Measurements from ENCODE around the gene C2orf42. TPM values are rescaled to one million over a fixed set of nuclear protein-coding genes. Genes with fewer than 3 reads are reported as not detected.
A peak's percentile ranks its signal among the peaks of the same experiment; 100 is the strongest.
"Not testable (repeated sequence)": the region's sequence is repeated elsewhere in the genome, so short reads cannot be mapped to it uniquely, and the experiment has no call there.

The C2orf42 gene
- total RNA-seq, 2 donors from 2014 or later = 24.0 to 37.3 TPM

- H3K4me1 Mint-ChIP-seq = peaks cover 29% of the 10 kb centered on the region
- peak overlapping the region; percentile 34 for H3K27ac Mint-ChIP-seq
- no peaks in the 10 kb centered on the region for H3K27me3 Mint-ChIP-seq
Observed at GRCh38 chr2:70111752-70112591, 78.8 kb downstream of the C2orf42 start.

GRCh38 chr2:70110397-70110796 is 80.4 kb downstream of the C2orf42 start:
- not testable (repeated sequence) for H3K27me3 Mint-ChIP-seq, H3K27ac Mint-ChIP-seq
- peaks cover 31% of the 10 kb centered on the region for H3K4me1 Mint-ChIP-seq

More at GRCh38 chr2:70111752-70112591, 78.8 kb downstream of the C2orf42 start:
- ATAC-seq (replicated peaks) = no peak
- Mint-ChIP-seq H3K4me3 (no peak overlapping the region), H3K36me3 (ENCODE audit: low read depth) (no peaks in the 10 kb centered on the region), H3K9me3 (no peaks in the 10 kb centered on the region)

GRCh38 chr2:70106138-70106537 is 84.7 kb downstream of the C2orf42 start:
- H3K27me3 Mint-ChIP-seq; H3K27ac Mint-ChIP-seq; H3K36me3 Mint-ChIP-seq (ENCODE audit: low read depth); ATAC-seq (replicated peaks); H3K9me3 Mint-ChIP-seq: not testable (repeated sequence)
- peaks cover 33% of the 10 kb centered on the region for H3K4me1 Mint-ChIP-seq
- peak overlapping the region; percentile 87 for H3K4me3 Mint-ChIP-seq

More at GRCh38 chr2:70110397-70110796, 80.4 kb downstream of the C2orf42 start:
- H3K36me3 Mint-ChIP-seq (ENCODE audit: low read depth); H3K9me3 Mint-ChIP-seq; ATAC-seq (replicated peaks): not testable (repeated sequence)
- peak overlapping the region; percentile 79 for H3K4me3 Mint-ChIP-seq

- peak overlapping the region; percentile 93 for H3K27ac Mint-ChIP-seq
- H3K4me1 Mint-ChIP-seq = peaks cover 26% of the 10 kb centered on the region
- ATAC-seq (replicated peaks) = peak; percentile 6
- no peaks in the 10 kb centered on the region for H3K9me3 Mint-ChIP-seq
- no peaks in the 10 kb centered on the region for H3K27me3 Mint-ChIP-seq
- H3K36me3 Mint-ChIP-seq (ENCODE audit: low read depth) = peaks cover 6% of the 10 kb centered on the region
- peak overlapping the region; percentile 87 for H3K4me3 Mint-ChIP-seq
Observed at GRCh38 chr2:70104231-70105111, 86.3 kb downstream of the C2orf42 start.

- Mint-ChIP-seq H3K27ac (peak overlapping the region; percentile 93), H3K4me1 (peaks cover 25% of the 10 kb centered on the region), H3K4me3 (peak overlapping the region; percentile 87)
Observed at GRCh38 chr2:70103531-70104061, 87.2 kb downstream of the C2orf42 start.

GRCh38 chr2:70102323-70102905 is 88.4 kb downstream of the C2orf42 start:
- H3K36me3 Mint-ChIP-seq (ENCODE audit: low read depth); H3K27ac Mint-ChIP-seq; H3K27me3 Mint-ChIP-seq; ATAC-seq (replicated peaks); H3K9me3 Mint-ChIP-seq: not testable (repeated sequence)
- Mint-ChIP-seq H3K4me3 (peak overlapping the region; percentile 87), H3K4me1 (peaks cover 15% of the 10 kb centered on the region)

More at GRCh38 chr2:70103531-70104061, 87.2 kb downstream of the C2orf42 start:
- Mint-ChIP-seq H3K36me3 (ENCODE audit: low read depth) (peaks cover 6% of the 10 kb centered on the region), H3K27me3 (no peaks in the 10 kb centered on the region), H3K9me3 (no peaks in the 10 kb centered on the region)
- ATAC-seq (replicated peaks) = peak; percentile 78

- not testable (repeated sequence) for ATAC-seq (replicated peaks); H3K27me3 Mint-ChIP-seq; H3K4me3 Mint-ChIP-seq; H3K36me3 Mint-ChIP-seq (ENCODE audit: low read depth); H3K27ac Mint-ChIP-seq; H3K4me1 Mint-ChIP-seq; H3K9me3 Mint-ChIP-seq
Observed at GRCh38 chr2:70101686-70102085, 89.1 kb downstream of the C2orf42 start.

GRCh38 chr2:70101174-70101573 is 89.6 kb downstream of the C2orf42 start:
- Mint-ChIP-seq H3K36me3 (ENCODE audit: low read depth) (peaks cover 6% of the 10 kb centered on the region), H3K27ac (no peak overlapping the region), H3K9me3 (no peaks in the 10 kb centered on the region), H3K4me1 (peaks cover 9% of the 10 kb centered on the region), H3K27me3 (no peaks in the 10 kb centered on the region), H3K4me3 (no peak overlapping the region)
- ATAC-seq (replicated peaks) = no peak

Other genes with a start within 250 kb of the C2orf42 start
- gene ASPRV1, start 229.4 kb downstream of the C2orf42 start, total RNA-seq = 1 to 10 TPM in 1 of 2 donors, under 1 TPM in 1; 0.73 to 3.4 TPM
- gene PCBP1, start 103.5 kb downstream of the C2orf42 start, total RNA-seq = 100 to 1,000 TPM; 385 to 468 TPM
- 10 to 100 TPM; 88.2 to 95.6 TPM for gene TIA1, start 57.6 kb upstream of the C2orf42 start, total RNA-seq
- 10 to 100 TPM; 18.2 to 24.7 TPM for gene PCYOX1, start 67.1 kb upstream of the C2orf42 start, total RNA-seq
- gene SNRPG, start 102.7 kb upstream of the C2orf42 start, total RNA-seq = 100 to 1,000 TPM; 232 to 441 TPM
- gene FAM136A, start 111.0 kb upstream of the C2orf42 start, total RNA-seq = 10 to 100 TPM; 32.5 to 69.2 TPM

Data from activated T-helper 17 cell treated with anti-CD3 and anti-CD28 coated beads, Interleukin-2, amount 50 U/mL, for 72 hours (primary cell).